HEK293 (cell line): ENCODE data around the gene LTC4S.

Source experiments
- CTCF ChIA-PET: fragments of 350-600 bp; formaldehyde crosslinking; extraction: SDS; loops from one replicate; lab custom pipeline; 2021; ENCODE audit warnings: antibody characterized with exemption; lab: Yijun Ruan, JAX
- POLR2A ChIA-PET: fragments of 300-600 bp; formaldehyde crosslinking; extraction: SDS; loops from one replicate; lab custom pipeline; 2020; ENCODE audit warnings: antibody characterized with exemption, inconsistent platforms; lab: Yijun Ruan, JAX
- H3K27ac ChIP-seq: fragments of 200-500 bp; sonication (Bioruptor generic); 2 replicates; pipeline ENCODE4 v1.5.1; 2014; ENCODE audit warnings: low read depth, low read length, control low read depth, inconsistent platforms; ENCODE audit errors: extremely low read depth
- H3K36me3 ChIP-seq, 2 experiments: fragments of 200-500 bp in 1 of 2; sonication (Bioruptor generic) in 1 of 2; 1 replicate in 1 of 2; 2 replicates in 1 of 2; pipeline ENCODE4 v1.5.1; 2014 to 2017; ENCODE audit warnings: inconsistent platforms in 2 of 2, low read length in 2 of 2; ENCODE audit not compliant: control insufficient read depth in 2 of 2, insufficient read depth in 1 of 2
- H3K4me1 ChIP-seq: fragments of 200-500 bp; sonication (Bioruptor generic); 2 replicates; pipeline ENCODE4 v1.5.1; 2014; ENCODE audit warnings: mild to moderate bottlenecking, low read length, inconsistent platforms; ENCODE audit not compliant: control insufficient read depth, insufficient read depth
- H3K4me3 ChIP-seq: 2 replicates; pipeline ENCODE4 v1.5.1; 2011; ENCODE audit warnings: low read depth, mild to moderate bottlenecking, control low read depth, low read length, moderate library complexity
- H3K9me3 ChIP-seq: fragments of 200-500 bp; sonication (Bioruptor generic); 2 replicates; pipeline ENCODE4 v1.5.1; 2014; ENCODE audit warnings: low read depth, low read length, inconsistent platforms; ENCODE audit not compliant: control insufficient read depth, insufficient read depth
- HOXD13 ChIP-seq: sonication (generic); formaldehyde crosslinking; IDR thresholded peaks from 2 replicates; pipeline ENCODE4 v1.8.0; 2022; ENCODE audit warnings: missing genetic modification reagents, borderline replicate concordance
- PRDM1 ChIP-seq: fragments of 450-650 bp; formaldehyde crosslinking; IDR thresholded peaks from 2 replicates; pipeline ENCODE4; 2016; ENCODE audit warnings: missing biosample characterization, missing genetic modification characterization
- REPIN1 ChIP-seq: fragments of 450-650 bp; formaldehyde crosslinking; IDR thresholded peaks from 2 replicates; pipeline ENCODE4 v1.5.1; 2017; ENCODE audit warnings: missing biosample characterization, missing genetic modification characterization, low read depth
- SCRT2 ChIP-seq: fragments of 450-650 bp; formaldehyde crosslinking; IDR thresholded peaks from 2 replicates; pipeline ENCODE4 v1.5.1; 2016; ENCODE audit warnings: missing biosample characterization, missing genetic modification characterization
- TRIM28 ChIP-seq: IDR thresholded peaks from 2 replicates; pipeline ENCODE4 v1.6.1; 2011; ENCODE audit warnings: low read length, control low read depth, borderline replicate concordance
- ZBTB48 ChIP-seq: fragments of 450-650 bp; formaldehyde crosslinking; IDR thresholded peaks from 2 replicates; pipeline ENCODE4 v1.5.1; 2016; ENCODE audit warnings: missing biosample characterization, missing genetic modification characterization
- ZFP41 ChIP-seq: fragments of 450-650 bp; formaldehyde crosslinking; IDR thresholded peaks from 2 replicates; pipeline ENCODE4 v1.5.1; 2016; ENCODE audit warnings: missing biosample characterization, missing genetic modification characterization, borderline replicate concordance
- ZNF114 ChIP-seq: fragments of 450-650 bp; formaldehyde crosslinking; IDR thresholded peaks from 2 replicates; pipeline ENCODE4 v1.5.0; 2017; ENCODE audit warnings: missing biosample characterization, missing genetic modification characterization
- ZNF184 ChIP-seq: fragments of 450-650 bp; IDR thresholded peaks from 2 replicates; pipeline ENCODE4 v1.5.1; 2018; ENCODE audit warnings: missing biosample characterization, mild to moderate bottlenecking, missing genetic modification characterization
- ZNF2 ChIP-seq: fragments of 450-650 bp; formaldehyde crosslinking; IDR thresholded peaks from 2 replicates; pipeline ENCODE4 v1.5.1; 2016; ENCODE audit warnings: missing biosample characterization, missing genetic modification characterization
- ZNF223 ChIP-seq: fragments of 450-650 bp; formaldehyde crosslinking; IDR thresholded peaks from 2 replicates; pipeline ENCODE4 v1.5.1; 2016; ENCODE audit warnings: missing biosample characterization, missing genetic modification characterization
- ZNF24 ChIP-seq: fragments of 450-650 bp; formaldehyde crosslinking; IDR thresholded peaks from 2 replicates; pipeline ENCODE4 v1.5.1; 2016; ENCODE audit warnings: missing biosample characterization, missing genetic modification characterization
- ZNF248 ChIP-seq: fragments of 450-650 bp; formaldehyde crosslinking; IDR thresholded peaks from 2 replicates; pipeline ENCODE4 v1.5.1; 2017; ENCODE audit warnings: missing biosample characterization, missing genetic modification characterization
- ZNF311 ChIP-seq: fragments of 450-650 bp; formaldehyde crosslinking; IDR thresholded peaks from 2 replicates; pipeline ENCODE4 v1.5.1; 2017; ENCODE audit warnings: missing biosample characterization, missing genetic modification characterization, borderline replicate concordance
- ZNF362 ChIP-seq: fragments of 450-650 bp; formaldehyde crosslinking; IDR thresholded peaks from 2 replicates; pipeline ENCODE4 v1.5.1; 2016; ENCODE audit warnings: missing biosample characterization, missing genetic modification characterization
- ZNF391 ChIP-seq: fragments of 450-650 bp; formaldehyde crosslinking; IDR thresholded peaks from 2 replicates; pipeline ENCODE4 v1.5.1; 2016; ENCODE audit warnings: low read depth, missing biosample characterization, missing genetic modification characterization, borderline replicate concordance
- ZNF426 ChIP-seq: fragments of 450-650 bp; formaldehyde crosslinking; IDR thresholded peaks from 2 replicates; pipeline ENCODE4 v1.5.1; 2017; ENCODE audit warnings: missing biosample characterization, missing genetic modification characterization, mild to moderate bottlenecking, inconsistent platforms, moderate library complexity
- ZNF510 ChIP-seq: fragments of 450-650 bp; formaldehyde crosslinking; IDR thresholded peaks from 2 replicates; pipeline ENCODE4 v1.5.1; 2018; ENCODE audit warnings: mild to moderate bottlenecking, missing genetic modification characterization, missing biosample characterization; ENCODE audit not compliant: insufficient replicate concordance
- ZNF518A ChIP-seq: fragments of 450-650 bp; formaldehyde crosslinking; conservative IDR thresholded peaks from 2 replicates; pipeline ENCODE4 v1.5.1; 2016; ENCODE audit warnings: low read depth, missing biosample characterization, missing genetic modification characterization
- ZNF585B ChIP-seq: fragments of 450-650 bp; formaldehyde crosslinking; IDR thresholded peaks from 2 replicates; pipeline ENCODE4 v1.5.1; 2016; ENCODE audit warnings: missing biosample characterization, missing genetic modification characterization
- ZNF624 ChIP-seq: fragments of 450-650 bp; formaldehyde crosslinking; IDR thresholded peaks from 2 replicates; pipeline ENCODE4 v1.5.1; 2017; ENCODE audit warnings: missing biosample characterization, missing genetic modification characterization
- ZNF660 ChIP-seq: fragments of 450-650 bp; IDR thresholded peaks from 2 replicates; pipeline ENCODE4 v1.5.1; 2018; ENCODE audit warnings: missing biosample characterization, mild to moderate bottlenecking, missing genetic modification characterization
- ZNF670 ChIP-seq: fragments of 450-650 bp; formaldehyde crosslinking; IDR thresholded peaks from 2 replicates; pipeline ENCODE4 v1.5.1; 2016; ENCODE audit warnings: missing biosample characterization, missing genetic modification characterization, low read depth
- ZSCAN4 ChIP-seq: fragments of 450-650 bp; formaldehyde crosslinking; IDR thresholded peaks from 2 replicates; pipeline ENCODE4 v1.5.1; 2017; ENCODE audit warnings: missing biosample characterization, missing genetic modification characterization
- TF ChIP-seq, protein P1 (sequence below): fragments of 450-650 bp; formaldehyde crosslinking; IDR thresholded peaks from 2 replicates; pipeline ENCODE4 v1.5.1; 2016; ENCODE audit warnings: missing biosample characterization, missing genetic modification characterization

LTC4S gene

GRCh38 chr5:179747811-179748210 is 46.0 kb upstream of the LTC4S start:
- POLR2A ChIA-PET, result no interaction called here

DNA sequence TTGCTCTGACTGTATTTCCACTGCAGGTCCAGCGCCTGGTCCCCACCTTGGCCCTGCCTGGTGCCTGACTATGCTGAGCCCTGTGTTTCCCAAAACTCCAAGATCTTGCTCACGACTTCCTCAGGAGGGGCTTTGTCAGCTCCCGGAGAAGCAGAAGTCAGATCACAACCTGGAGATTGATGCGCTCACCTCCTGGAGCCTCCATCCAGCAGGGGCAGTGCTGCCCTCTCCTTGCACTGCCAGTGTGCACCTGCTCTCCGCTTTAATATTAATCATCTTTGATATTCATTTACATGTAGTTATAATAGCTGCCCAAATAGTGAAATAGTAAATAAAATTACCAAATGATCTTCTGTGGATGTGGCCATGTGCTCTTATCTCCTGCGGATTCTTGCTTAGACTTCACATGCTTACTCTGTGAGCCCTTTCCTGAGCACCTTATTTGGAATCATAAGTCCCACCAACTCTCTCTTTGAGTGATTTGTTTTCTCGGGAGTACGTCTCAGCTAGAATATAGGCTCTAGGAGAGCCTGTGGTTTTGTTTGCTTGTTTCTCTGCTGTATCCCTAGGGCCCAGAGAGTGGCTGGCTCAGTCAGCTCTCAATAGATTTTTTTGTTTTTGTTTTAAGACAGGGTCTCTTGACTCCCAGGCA is 43.8 kb upstream of the LTC4S start:
- H3K9me3 ChIP-seq, result no peaks in the 10 kb centered on the region
- ChIA-PET POLR2A (interaction anchor here (0.6 kb wide), 1 partner anchor 1513 kb away, joined by 4 read pairs; no protein-coding TSS in a partner anchor), CTCF (interaction anchor here (0.5 to 1.4 kb wide), 5 partner anchors 12 to 455 kb away, joined by 3 read pairs; no protein-coding TSS in a partner anchor)
- H3K27ac ChIP-seq, result peak overlapping the region; percentile 46; the same call in 1 of the 2 replicates
- H3K4me1 ChIP-seq, result peaks cover 7% of the 10 kb centered on the region
- peaks cover 7 to 20% of the 10 kb centered on the region in 2 experiments; a peak in 2 of 3 replicates for H3K36me3 ChIP-seq
- no peak overlapping the region for H3K4me3 ChIP-seq
- TF ChIP-seq ZNF248 (tag by site-specific recombination), result no peak
- no peak for TF ChIP-seq HOXD13 (CRISPR knock-in tag)
- TF ChIP-seq ZNF670 (tag by site-specific recombination), result no peak
- no peak for TF ChIP-seq SCRT2 (tag by site-specific recombination)
- TF ChIP-seq ZSCAN4 (tag by site-specific recombination), result no peak
- no peak for TF ChIP-seq ZNF426 (tag by site-specific recombination)
- no peak for TF ChIP-seq ZNF223 (tag by site-specific recombination)
- no peak for TF ChIP-seq ZNF624 (tag by site-specific recombination)
- TF ChIP-seq ZNF184 (tag by site-specific recombination), result no peak
- no peak for TF ChIP-seq ZNF510 (tag by site-specific recombination)
- TF ChIP-seq ZBTB48 (tag by site-specific recombination), result no peak

More at GRCh38 chr5:179747811-179748210, 46.0 kb upstream of the LTC4S start:
- H3K4me1 ChIP-seq, result peaks cover 3% of the 10 kb centered on the region
- CTCF ChIA-PET, result interaction anchor here (0.6 kb wide), 1 partner anchor 15 kb away, joined by 3 read pairs; no protein-coding TSS in a partner anchor
- TF ChIP-seq ZNF2 (tag by site-specific recombination) (no peak), REPIN1 (tag by site-specific recombination) (no peak), PRDM1 (tag by site-specific recombination) (no peak), ZNF362 (tag by site-specific recombination) (no peak), ZNF391 (tag by site-specific recombination) (no peak), ZNF585B (tag by site-specific recombination) (no peak), TRIM28 (no peak), ZNF660 (no peak), ZNF518A (tag by site-specific recombination) (no peak), ZNF24 (tag by site-specific recombination) (no peak), ZFP41 (no peak), ZNF114 (tag by site-specific recombination) (no peak), ZNF311 (no peak), ZBTB48 (tag by site-specific recombination) (no peak)
- TF ChIP-seq, protein P1, sequence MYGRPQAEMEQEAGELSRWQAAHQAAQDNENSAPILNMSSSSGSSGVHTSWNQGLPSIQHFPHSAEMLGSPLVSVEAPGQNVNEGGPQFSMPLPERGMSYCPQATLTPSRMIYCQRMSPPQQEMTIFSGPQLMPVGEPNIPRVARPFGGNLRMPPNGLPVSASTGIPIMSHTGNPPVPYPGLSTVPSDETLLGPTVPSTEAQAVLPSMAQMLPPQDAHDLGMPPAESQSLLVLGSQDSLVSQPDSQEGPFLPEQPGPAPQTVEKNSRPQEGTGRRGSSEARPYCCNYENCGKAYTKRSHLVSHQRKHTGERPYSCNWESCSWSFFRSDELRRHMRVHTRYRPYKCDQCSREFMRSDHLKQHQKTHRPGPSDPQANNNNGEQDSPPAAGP, result no peak
- TF ChIP-seq, all 188 proteins: peak for 0
- no peak overlapping the region for H3K27ac ChIP-seq
- no peak overlapping the region for H3K4me3 ChIP-seq
- no peaks in the 10 kb centered on the region for H3K9me3 ChIP-seq
- peaks cover 12 to 20% of the 10 kb centered on the region in 2 experiments; a peak in 2 of 3 replicates for H3K36me3 ChIP-seq
